ENCODE measurements around the gene KAZN. TPM values are rescaled to one million over a fixed set of nuclear protein-coding genes. Genes with fewer than 3 reads are reported as not detected.

The KAZN gene
- polyA plus RNA-seq, 1 donor from 2014 or later = 20.6 TPM

GRCh38 chr1:14899686-14900085, 301.2 kb downstream of the KAZN start:
- no peak overlapping the region for H3K4me2 ChIP-seq (ENCODE audit: low read length)
- no peak overlapping the region for H3K27ac ChIP-seq (ENCODE audit: low read length)
- no peaks in the 10 kb centered on the region for H3K27me3 ChIP-seq (ENCODE audit: insufficient read depth, low read depth, low read length)
- H3K4me3 ChIP-seq (ENCODE audit: low read length) = no peak overlapping the region
- no peak overlapping the region for H3K9ac ChIP-seq (ENCODE audit: low read length)
- H3F3A ChIP-seq (ENCODE audit: insufficient read depth, low read length, poor library complexity, severe bottlenecking) = no peaks in the 10 kb centered on the region
- no peaks in the 10 kb centered on the region for H3K36me3 ChIP-seq (ENCODE audit: insufficient read depth, low read length)
- peaks cover 4% of the 10 kb centered on the region for H3K79me2 ChIP-seq (replicated peaks; ENCODE audit: insufficient read depth, low read length)
- no peaks in the 10 kb centered on the region for H3K9me2 ChIP-seq (ENCODE audit: insufficient read depth, low read length)
- no peaks in the 10 kb centered on the region for H3K9me3 ChIP-seq (ENCODE audit: low read length)
- H4K20me1 ChIP-seq (ENCODE audit: insufficient read depth) = no peaks in the 10 kb centered on the region
- TF ChIP-seq EP300 (conservative IDR thresholded peaks at IDR 0.05; ENCODE audit: poor library complexity, severe bottlenecking) (no peak), TAF1 (IDR thresholded peaks at IDR 0.05; ENCODE audit: low read depth) (no peak), RAD21 (conservative IDR thresholded peaks at IDR 0.05) (no peak)
- no peak overlapping the region for H2AFZ ChIP-seq (ENCODE audit: low read depth, low read length)

GRCh38 chr1:14901371-14901954, 303.0 kb downstream of the KAZN start:
- Histone ChIP-seq H3K4me2 (ENCODE audit: low read length) (no peak overlapping the region), H4K20me1 (ENCODE audit: insufficient read depth) (no peaks in the 10 kb centered on the region), H3F3A (ENCODE audit: insufficient read depth, low read length, poor library complexity, severe bottlenecking) (no peaks in the 10 kb centered on the region), H3K27me3 (ENCODE audit: insufficient read depth, low read depth, low read length) (no peaks in the 10 kb centered on the region), H3K4me3 (ENCODE audit: low read length) (no peak overlapping the region), H3K27ac (ENCODE audit: low read length) (no peak overlapping the region), H3K9ac (ENCODE audit: low read length) (no peak overlapping the region), H3K36me3 (ENCODE audit: insufficient read depth, low read length) (no peaks in the 10 kb centered on the region), H2AFZ (ENCODE audit: low read depth, low read length) (no peak overlapping the region), H3K9me3 (ENCODE audit: low read length) (no peaks in the 10 kb centered on the region), H3K9me2 (ENCODE audit: insufficient read depth, low read length) (no peaks in the 10 kb centered on the region), H3K79me2 (replicated peaks; ENCODE audit: insufficient read depth, low read length) (peaks cover under 1% of the 10 kb centered on the region)
- TF ChIP-seq EZH2 (IDR thresholded peaks at IDR 0.05; ENCODE audit: borderline replicate concordance, insufficient read depth, low read length, poor library complexity, severe bottlenecking) (no peak), EP300 (conservative IDR thresholded peaks at IDR 0.05; ENCODE audit: poor library complexity, severe bottlenecking) (no peak), TAF1 (IDR thresholded peaks at IDR 0.05; ENCODE audit: low read depth) (no peak), MXI1 (conservative IDR thresholded peaks at IDR 0.05; ENCODE audit: poor library complexity, severe bottlenecking) (no peak), REST (IDR thresholded peaks at IDR 0.05; ENCODE audit: borderline replicate concordance) (no peak), POLR2AphosphoS5 (IDR thresholded peaks at IDR 0.05) (no peak), RAD21 (conservative IDR thresholded peaks at IDR 0.05) (no peak), SMC3 (conservative IDR thresholded peaks at IDR 0.05; ENCODE audit: poor library complexity) (no peak), CTCF (IDR thresholded peaks at IDR 0.05; ENCODE audit: poor library complexity, severe bottlenecking) (no peak)
